H1 (cell line): Measurements from ENCODE around the gene PDE8A. TPM values are rescaled to one million over a fixed set of nuclear protein-coding genes. Genes with fewer than 3 reads are reported as not detected.

Source experiments
- CTCF ChIA-PET: fragments of 300-600 bp; sonication (Branson Sonifier 250); formaldehyde crosslinking; loops from one replicate; lab custom pipeline; 2021; ENCODE audit not compliant: partially characterized antibody; lab: Charles Lee
- POLR2A ChIA-PET: fragments of 300-600 bp; sonication (Branson Sonifier 250); formaldehyde crosslinking; loops from one replicate; lab custom pipeline; 2021; ENCODE audit warnings: inconsistent platforms; ENCODE audit not compliant: partially characterized antibody; lab: Charles Lee
- DNase-seq, 2 experiments: peaks; one replicate each; pipeline versions ENCODE4 v3.0.0 to v3.0.0-alpha.2; 2010 to 2022; ENCODE audit warnings: low spot score in 2 of 2, low read depth in 1 of 2, mixed read lengths in 1 of 2
- FAIRE-seq: peaks from 2 replicates; lab custom pipeline; 2011; peaks lifted over from hg19 to GRCh38; lab: Jason Lieb, UNC
- H2AFZ ChIP-seq: 2 replicates; pipeline ENCODE4 v1.8.1; 2012; ENCODE audit warnings: low read length, inconsistent platforms
- H2AK5ac ChIP-seq: 2 replicates; pipeline ENCODE4 v1.6.1; 2013; ENCODE audit warnings: low read depth, low read length
- H2BK120ac ChIP-seq: replicated peaks from 2 replicates; pipeline ENCODE3; 2013; ENCODE audit warnings: low read depth, low read length, inconsistent platforms
- H2BK12ac ChIP-seq: 2 replicates; pipeline ENCODE4 v1.6.1; 2013; ENCODE audit warnings: low read depth, low read length
- H2BK15ac ChIP-seq: 2 replicates; pipeline ENCODE4 v1.6.1; 2013; ENCODE audit warnings: low read length
- H2BK20ac ChIP-seq: 2 replicates; pipeline ENCODE4 v1.6.1; 2013; ENCODE audit warnings: low read length
- H2BK5ac ChIP-seq: 2 replicates; pipeline ENCODE4 v1.6.1; 2013; ENCODE audit warnings: low read depth, low read length
- H3K14ac ChIP-seq: 2 replicates; pipeline ENCODE4 v1.6.1; 2013; ENCODE audit warnings: inconsistent platforms; ENCODE audit not compliant: insufficient read length
- H3K18ac ChIP-seq: 2 replicates; pipeline ENCODE4 v1.6.1; 2013; ENCODE audit warnings: low read length; ENCODE audit errors: extremely low read depth
- H3K23ac ChIP-seq: 2 replicates; pipeline ENCODE4 v1.6.1; 2013; ENCODE audit warnings: inconsistent platforms; ENCODE audit not compliant: insufficient read length
- H3K23me2 ChIP-seq: 2 replicates; pipeline ENCODE4 v1.6.1; 2013; ENCODE audit warnings: low read depth, low read length
- H3K27ac ChIP-seq: 2 replicates; pipeline ENCODE4 v1.6.1; 2011; ENCODE audit warnings: low read depth, low read length, inconsistent platforms
- H3K27me3 ChIP-seq, 4 experiments: replicated peaks in 1 of 4; 1 replicate in 1 of 4; 2 replicates in 3 of 4; pipeline versions ENCODE4 v1.6.1 to v1.8.1; 2011 to 2013; ENCODE audit warnings: low read length in 3 of 4, mild to moderate bottlenecking in 3 of 4, inconsistent platforms in 2 of 4, mixed read lengths in 2 of 4, moderate library complexity in 1 of 4; ENCODE audit not compliant: control insufficient read depth in 3 of 4, insufficient read depth in 3 of 4; ENCODE audit errors: extremely low read depth in 1 of 4
- H3K36me3 ChIP-seq, 4 experiments: 2 replicates each; pipeline versions ENCODE4 v1.6.1 to v1.8.1; 2011 to 2013; ENCODE audit warnings: mild to moderate bottlenecking in 4 of 4, low read length in 3 of 4, moderate library complexity in 2 of 4, control low read depth in 1 of 4, inconsistent platforms in 1 of 4; ENCODE audit not compliant: insufficient read depth in 4 of 4, control insufficient read depth in 2 of 4
- H3K4ac ChIP-seq: replicated peaks from 2 replicates; pipeline ENCODE3; 2013; ENCODE audit warnings: low read length, low read depth, mixed read lengths, inconsistent platforms; ENCODE audit not compliant: insufficient read length
- H3K4me1 ChIP-seq, 4 experiments: replicated peaks in 1 of 4; 1 replicate in 1 of 4; 2 replicates in 3 of 4; pipeline versions ENCODE4 v1.6.1 to v1.8.1; 2011 to 2013; ENCODE audit warnings: low read length in 3 of 4, inconsistent platforms in 2 of 4, mixed read lengths in 1 of 4; ENCODE audit not compliant: insufficient read depth in 4 of 4, control insufficient read depth in 3 of 4
- H3K4me2 ChIP-seq, 2 experiments: 2 replicates each; pipeline versions ENCODE4 v1.6.1 to v1.8.1; 2011 to 2013; ENCODE audit warnings: low read depth in 2 of 2, low read length in 2 of 2, control low read depth in 1 of 2, inconsistent platforms in 1 of 2, mild to moderate bottlenecking in 1 of 2; ENCODE audit not compliant: insufficient read depth in 1 of 2
- H3K4me3 ChIP-seq, 4 experiments: fragments of 200-600, 300-600 bp in 1 of 4; sonication (generic), shearing (Covaris generic), sonication (Bioruptor Twin) in 1 of 4; 2 replicates each; pipeline versions ENCODE4 v1.5.1 to v1.8.1; 2011 to 2016; ENCODE audit warnings: low read length in 4 of 4, low read depth in 3 of 4, control low read depth in 2 of 4, inconsistent platforms in 2 of 4, mild to moderate bottlenecking in 2 of 4, mixed read lengths in 1 of 4, moderate library complexity in 1 of 4; ENCODE audit not compliant: insufficient read depth in 2 of 4; ENCODE audit errors: extremely low read depth in 1 of 4
- H3K56ac ChIP-seq: replicated peaks from 2 replicates; pipeline ENCODE3; 2013; ENCODE audit warnings: low read depth, mild to moderate bottlenecking, mixed read lengths, low read length, inconsistent platforms; ENCODE audit not compliant: insufficient read length
- H3K79me1 ChIP-seq: 2 replicates; pipeline ENCODE4 v1.6.1; 2013; ENCODE audit warnings: low read depth, low read length, control low read depth
- H3K79me2 ChIP-seq, 2 experiments: 2 replicates each; pipeline versions ENCODE4 v1.6.1 to v1.8.1; 2012 to 2013; ENCODE audit warnings: low read length in 2 of 2, mild to moderate bottlenecking in 2 of 2, inconsistent platforms in 1 of 2; ENCODE audit not compliant: insufficient read depth in 2 of 2, control insufficient read depth in 1 of 2
- H3K9ac ChIP-seq, 4 experiments: replicated peaks in 1 of 4; 1 replicate in 1 of 4; 2 replicates in 3 of 4; pipeline versions ENCODE4 v1.6.1 to v1.8.1; 2011 to 2013; ENCODE audit warnings: low read depth in 3 of 4, low read length in 3 of 4, control low read depth in 2 of 4, mild to moderate bottlenecking in 2 of 4, moderate library complexity in 2 of 4, inconsistent platforms in 1 of 4; ENCODE audit errors: extremely low read depth in 1 of 4
- H3K9me3 ChIP-seq, 2 experiments: 2 replicates each; pipeline versions ENCODE4 v1.6.1 to v1.8.1; 2012 to 2013; ENCODE audit warnings: mild to moderate bottlenecking in 2 of 2, moderate library complexity in 2 of 2, control low read depth in 1 of 2, inconsistent platforms in 1 of 2, low read depth in 1 of 2, low read length in 1 of 2, mixed read lengths in 1 of 2; ENCODE audit not compliant: insufficient read depth in 2 of 2
- H4K20me1 ChIP-seq, 2 experiments: replicated peaks in 1 of 2; 2 replicates each; pipeline versions ENCODE3 to v1.8.1; 2011 to 2013; ENCODE audit warnings: inconsistent platforms in 2 of 2, low read length in 2 of 2, mild to moderate bottlenecking in 1 of 2; ENCODE audit not compliant: insufficient read depth in 2 of 2, control insufficient read depth in 1 of 2
- H4K5ac ChIP-seq: 2 replicates; pipeline ENCODE4 v1.6.1; 2013; ENCODE audit warnings: low read length, low read depth, mixed read lengths, inconsistent platforms; ENCODE audit not compliant: insufficient read length
- H4K8ac ChIP-seq: 2 replicates; pipeline ENCODE4 v1.8.0; 2013; ENCODE audit warnings: mild to moderate bottlenecking, moderate library complexity, low read length, inconsistent platforms; ENCODE audit not compliant: insufficient read depth; ENCODE audit errors: extremely low read depth
- H4K91ac ChIP-seq: replicated peaks from 2 replicates; pipeline ENCODE3; 2013; ENCODE audit warnings: low read length, mixed read lengths, inconsistent platforms; ENCODE audit not compliant: insufficient read length
- CBX8 ChIP-seq: fragments of 300-800, 300-1000 bp; sonication (generic); IDR thresholded peaks from 2 replicates; pipeline ENCODE4 v1.7.1; 2016; ENCODE audit warnings: low read depth, low read length, borderline replicate concordance
- CEBPB ChIP-seq: IDR thresholded peaks from 2 replicates; pipeline ENCODE4 v1.6.1; 2012; ENCODE audit warnings: low read depth, low read length
- EZH2 ChIP-seq: fragments of 200-600 bp; sonication (generic); IDR thresholded peaks from 2 replicates; pipeline ENCODE4 v1.7.1; 2012; ENCODE audit warnings: low read depth, mild to moderate bottlenecking, moderate library complexity, low read length, inconsistent platforms; ENCODE audit not compliant: severe bottlenecking
- JUND ChIP-seq: IDR thresholded peaks from 2 replicates; pipeline ENCODE4 v1.6.1; 2011; ENCODE audit warnings: mild to moderate bottlenecking, improper control_type of control experiment, low read length
- KDM5A ChIP-seq: fragments of 200-600 bp; IDR thresholded peaks from 2 replicates; pipeline ENCODE4 v1.7.1; 2012; ENCODE audit warnings: mild to moderate bottlenecking, low read length, inconsistent platforms, mixed read lengths
- MAFK ChIP-seq: IDR thresholded peaks from 2 replicates; pipeline ENCODE4 v1.6.1; 2012; ENCODE audit warnings: low read depth, mild to moderate bottlenecking, improper control_type of control experiment, low read length
- NRF1 ChIP-seq: IDR thresholded peaks from 2 replicates; pipeline ENCODE4 v1.6.1; 2011; ENCODE audit warnings: mild to moderate bottlenecking, low read depth, low read length, improper control_type of control experiment
- RBBP5 ChIP-seq: IDR thresholded peaks from 2 replicates; pipeline ENCODE4 v1.7.1; 2012; ENCODE audit warnings: low read depth, mild to moderate bottlenecking, inconsistent platforms, low read length, moderate library complexity, borderline replicate concordance
- SP2 ChIP-seq: IDR thresholded peaks from 2 replicates; pipeline ENCODE4 v1.6.1; 2012; ENCODE audit warnings: mild to moderate bottlenecking, low read length, inconsistent platforms
- WGBS, 2 experiments: shearing (Covaris generic) in 1 of 2; methylation state at CpG; one replicate each; pipeline versions ENCODE4 v1.1.6 to v1.1.7; 2013 to 2015; ENCODE audit warnings: low lambda C conversion rate in 2 of 2, mixed read lengths in 2 of 2, inconsistent platforms in 1 of 2, low coverage in 1 of 2, missing lambda C conversion rate in 1 of 2; ENCODE audit not compliant: insufficient replicate concordance in 2 of 2, insufficient coverage in 1 of 2, insufficient read length in 1 of 2; ENCODE audit errors: extremely low coverage in 1 of 2, missing lambda C conversion rate in 1 of 2; 5-methylcytosine and 5-hydroxymethylcytosine counted together
- polyA plus RNA-seq, 7 experiments: library from polyadenylated mRNA; depleted of rRNA in 3 of 7; stranded (reverse) in 5 of 7; unstranded in 2 of 7; fragments of >200 nt in 5 of 7; fragments of 200-250 nt in 2 of 7; gene quantifications; 1 replicate in 5 of 7; 2 replicates in 1 of 7; 4 replicates in 1 of 7; pipeline versions ENCODE4 v1.2.1 to v1.2.3, GENCODE V29; 2011 to 2013; ENCODE audit warnings: missing spikeins in 2 of 7, mixed read lengths in 2 of 7
- total RNA-seq: library from RNA; stranded (reverse); fragmentation: NEBNext Ultra II Directional; extraction: Animal tissue kit (Norgen Biotek cat#: 25700); gene quantifications from 2 replicates; pipeline ENCODE4 v1.2.1, GENCODE V29; 2021
- TF ChIP-seq, protein P1 (sequence below): IDR thresholded peaks from 2 replicates; pipeline ENCODE4 v1.6.1; 2011; ENCODE audit warnings: low read length, improper control_type of control experiment

PDE8A gene
- total and polyA plus RNA-seq, 2 of the 8 experiments (the other 6 are each of a cell fraction or from before 2014, with no cell fraction given), result 6.9 to 7.8 TPM

GRCh38 chr15:84985158-84985557, 3.5 kb downstream of the PDE8A start:
- no peak overlapping the region for H4K5ac ChIP-seq
- ChIA-PET POLR2A (no interaction called here), CTCF (no interaction called here)
- no peaks in the 10 kb centered on the region for H3K9me3 ChIP-seq
- H3K23ac ChIP-seq, result no peak overlapping the region
- H3K56ac ChIP-seq, result no peak overlapping the region
- H4K8ac ChIP-seq, result no peak overlapping the region
- TF ChIP-seq JUND (no peak), RBBP5 (no peak), CBX8 (no peak), CEBPB (no peak), NRF1 (no peak), KDM5A (no peak), EZH2 (no peak), SP2 (no peak), MAFK (no peak)
- TF ChIP-seq, protein P1, sequence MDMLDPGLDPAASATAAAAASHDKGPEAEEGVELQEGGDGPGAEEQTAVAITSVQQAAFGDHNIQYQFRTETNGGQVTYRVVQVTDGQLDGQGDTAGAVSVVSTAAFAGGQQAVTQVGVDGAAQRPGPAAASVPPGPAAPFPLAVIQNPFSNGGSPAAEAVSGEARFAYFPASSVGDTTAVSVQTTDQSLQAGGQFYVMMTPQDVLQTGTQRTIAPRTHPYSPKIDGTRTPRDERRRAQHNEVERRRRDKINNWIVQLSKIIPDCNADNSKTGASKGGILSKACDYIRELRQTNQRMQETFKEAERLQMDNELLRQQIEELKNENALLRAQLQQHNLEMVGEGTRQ, result no peak
- H2BK12ac ChIP-seq, result no peak overlapping the region
- peaks cover 0 to 3% (median 0%) of the 10 kb centered on the region in 4 experiments; a peak in 1 of 7 replicates for H3K4me1 ChIP-seq
- WGBS, 2 experiments, result 76% methylated on average over 2 of the region's 2 CpGs; no CpG with 5 or more reads in 1 of the 2 experiments
- H2BK20ac ChIP-seq, result no peak overlapping the region
- H3K4me2 ChIP-seq, result no peak overlapping the region
- H4K91ac ChIP-seq, result no peak overlapping the region
- no peaks in the 10 kb centered on the region for H3K79me1 ChIP-seq
- no peak overlapping the region for H3K18ac ChIP-seq
- no peak overlapping the region for H3K9ac ChIP-seq
- peaks cover 3 to 6% of the 10 kb centered on the region in 2 experiments for H4K20me1 ChIP-seq
- H2BK5ac ChIP-seq, result no peak overlapping the region
- H2AFZ ChIP-seq, result no peak overlapping the region
- H3K14ac ChIP-seq, result no peak overlapping the region
- 0 out of 4 replicates have a peak, but pooled peaks cover 0 to 9% of the 10 kb centered on the region in 2 experiments for H3K79me2 ChIP-seq
- H3K23me2 ChIP-seq, result peaks cover 7% of the 10 kb centered on the region; the same call in 1 of the 2 replicates
- no peak for DNase-seq
- no peak overlapping the region for H3K4me3 ChIP-seq
- no peak overlapping the region for H3K4ac ChIP-seq
- no peak for FAIRE-seq
- H3K36me3 ChIP-seq, result no peaks in the 10 kb centered on the region
- peaks cover 5 to 24% (median 16%) of the 10 kb centered on the region in 4 experiments for H3K27me3 ChIP-seq
- H2BK15ac ChIP-seq, result no peak overlapping the region
- H2BK120ac ChIP-seq, result no peak overlapping the region
- no peak overlapping the region for H3K27ac ChIP-seq
- H2AK5ac ChIP-seq, result no peak overlapping the region
